GM23338 (cell line): Measurements from ENCODE around the gene RAD51B. TPM values are rescaled to one million over a fixed set of nuclear protein-coding genes. Genes with fewer than 3 reads are reported as not detected.

ENCODE experiments used
- ATAC-seq: fragments of 200-7000 bp; cut with Tn5 transposase; 3 replicates; pipeline ENCODE4 v1.9.1; 2020
- DNase-seq: peaks from one replicate; pipeline ENCODE4 v3.0.0-alpha.2; 2015; ENCODE audit warnings: low spot score
- H2AFZ ChIP-seq: fragments of 200-600 bp; sonication (generic); 2 replicates; pipeline ENCODE4 v1.8.0; 2016; ENCODE audit warnings: antibody characterized with exemption, mild to moderate bottlenecking, moderate library complexity
- H3F3A ChIP-seq: fragments of 200-600 bp; sonication (generic); replicated peaks from 2 replicates; pipeline ENCODE4 v1.8.0; 2017; ENCODE audit warnings: antibody characterized with exemption, mixed run types, low read depth
- H3K27ac ChIP-seq: fragments of 200-600 bp; sonication (generic); 2 replicates; pipeline ENCODE4 v1.6.1; 2016; ENCODE audit warnings: low read depth
- H3K27me3 ChIP-seq: fragments of 200-600 bp; sonication (generic); 2 replicates; pipeline ENCODE4 v1.8.0; 2016; ENCODE audit warnings: mild to moderate bottlenecking, mixed run types, moderate library complexity; ENCODE audit not compliant: insufficient read depth
- H3K36me3 ChIP-seq: fragments of 200-600 bp; sonication (generic); 2 replicates; pipeline ENCODE4 v1.8.0; 2016; ENCODE audit warnings: mild to moderate bottlenecking; ENCODE audit not compliant: insufficient read depth
- H3K4me1 ChIP-seq: fragments of 200-600 bp; sonication (generic); 2 replicates; pipeline ENCODE4 v1.8.0; 2016; ENCODE audit warnings: mild to moderate bottlenecking, moderate library complexity; ENCODE audit not compliant: insufficient read depth
- H3K4me2 ChIP-seq: fragments of 200-600 bp; sonication (generic); 2 replicates; pipeline ENCODE4 v1.7.1; 2017; ENCODE audit warnings: mixed run types
- H3K4me3 ChIP-seq: fragments of 200-600 bp; sonication (generic); 2 replicates; pipeline ENCODE4 v1.6.1; 2016; ENCODE audit warnings: mixed run types
- H3K79me2 ChIP-seq: fragments of 200-600 bp; sonication (generic); replicated peaks from 2 replicates; pipeline ENCODE4 v1.8.0; 2017; ENCODE audit warnings: mild to moderate bottlenecking; ENCODE audit not compliant: insufficient read depth
- H3K9me2 ChIP-seq: fragments of 200-600 bp; sonication (generic); 2 replicates; pipeline ENCODE4 v1.8.0; 2017; ENCODE audit not compliant: insufficient read depth
- H4K20me1 ChIP-seq: fragments of 200-600 bp; sonication (generic); replicated peaks from 2 replicates; pipeline ENCODE4 v1.8.0; 2017; ENCODE audit warnings: mild to moderate bottlenecking; ENCODE audit not compliant: insufficient read depth
- H3K27ac Mint-ChIP-seq: 2 replicates; pipeline ENCODE4 v1.8.0; 2020; ENCODE audit warnings: inconsistent platforms, mild to moderate bottlenecking, moderate library complexity, mixed read lengths
- H3K27me3 Mint-ChIP-seq: 3 replicates; pipeline ENCODE4 v1.8.0; 2022; ENCODE audit warnings: low read depth, mild to moderate bottlenecking, moderate library complexity, mixed read lengths, inconsistent platforms; ENCODE audit not compliant: insufficient read depth, poor library complexity
- H3K36me3 Mint-ChIP-seq: 3 replicates; pipeline ENCODE4 v1.8.0; 2021; ENCODE audit warnings: low read depth, mild to moderate bottlenecking, inconsistent platforms, moderate library complexity, mixed read lengths
- H3K4me1 Mint-ChIP-seq: 3 replicates; pipeline ENCODE4 v1.8.0; 2020; ENCODE audit warnings: mild to moderate bottlenecking, inconsistent platforms, mixed read lengths
- H3K4me3 Mint-ChIP-seq: 3 replicates; pipeline ENCODE4 v1.8.0; 2021; ENCODE audit warnings: moderate library complexity, mild to moderate bottlenecking, inconsistent platforms, mixed read lengths
- H3K9me3 Mint-ChIP-seq: 3 replicates; pipeline ENCODE4 v1.8.0; 2020; ENCODE audit warnings: moderate library complexity, mild to moderate bottlenecking, inconsistent platforms, mixed read lengths
- CREB1 ChIP-seq: fragments of 250-450 bp; sonication (Bioruptor Pico); IDR thresholded peaks from 2 replicates; pipeline ENCODE4 v1.5.0; 2020; ENCODE audit warnings: low read depth, mild to moderate bottlenecking, moderate library complexity
- EZH2phosphoT487 ChIP-seq: fragments of 200-600 bp; sonication (generic); IDR thresholded peaks from one replicate; pipeline ENCODE4 v1.8.1; 2018; ENCODE audit warnings: antibody characterized with exemption; ENCODE audit not compliant: unreplicated experiment
- NANOG ChIP-seq: IDR thresholded peaks from 2 replicates; pipeline ENCODE4 v1.6.1; 2016; ENCODE audit warnings: antibody characterized with exemption, borderline replicate concordance
- POLR2AphosphoS5 ChIP-seq: IDR thresholded peaks from 2 replicates; pipeline ENCODE4 v1.6.1; 2016; ENCODE audit warnings: antibody characterized with exemption, low read depth
- polyA plus RNA-seq: library from polyadenylated mRNA; unstranded; fragments of >200 nt; fragmentation: Nextera tagmentation; extraction: Ambion mirVana; gene quantifications from 2 replicates; pipeline ENCODE4 v1.2.1, GENCODE V29; 2016
- total RNA-seq: library from RNA; depleted of rRNA; stranded (reverse); fragments of >200 nt; shearing (Covaris generic); gene quantifications from 2 replicates; pipeline ENCODE4 v1.2.3, GENCODE V29; 2014
- TF ChIP-seq, protein P1 (sequence below): fragments of 250-450 bp; sonication (Bioruptor Pico); IDR thresholded peaks from 2 replicates; pipeline ENCODE4 v1.5.0; 2020; ENCODE audit warnings: mild to moderate bottlenecking, moderate library complexity
- TF ChIP-seq, protein P2 (sequence below), 2 experiments: fragments of 200-600 bp in 1 of 2; sonication (generic) in 1 of 2; conservative IDR thresholded peaks; 2 replicates each; pipeline versions ENCODE4 v1.5.1 to v1.6.1; 2016 to 2017; ENCODE audit warnings: antibody characterized with exemption in 2 of 2, low read depth in 2 of 2, mild to moderate bottlenecking in 2 of 2, moderate library complexity in 1 of 2

RAD51B gene
- total and polyA plus RNA-seq, 2 experiments from 2014 or later, result 15.7 to 29.1 TPM

DNA sequence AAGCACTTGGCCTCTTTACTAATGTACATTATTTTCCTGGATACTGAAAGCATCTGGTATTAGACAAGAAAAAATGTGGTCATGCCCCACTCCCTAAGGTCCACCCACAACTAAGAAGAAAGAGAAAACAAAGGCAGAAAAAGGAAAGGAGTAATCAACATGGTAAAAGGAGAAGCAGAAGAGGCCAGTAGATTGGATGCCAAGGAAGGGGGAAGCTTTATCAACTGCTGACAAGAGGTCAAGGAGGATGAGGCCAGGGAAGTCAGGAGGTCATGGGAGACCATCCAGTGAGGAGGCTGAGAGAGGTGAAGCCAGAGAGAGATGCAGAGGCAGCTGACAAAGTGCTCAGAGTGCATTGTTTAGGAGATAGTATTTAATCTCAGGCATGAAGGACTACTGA, 589.8 kb downstream of the RAD51B start (continued):
- TF ChIP-seq, protein P1, sequence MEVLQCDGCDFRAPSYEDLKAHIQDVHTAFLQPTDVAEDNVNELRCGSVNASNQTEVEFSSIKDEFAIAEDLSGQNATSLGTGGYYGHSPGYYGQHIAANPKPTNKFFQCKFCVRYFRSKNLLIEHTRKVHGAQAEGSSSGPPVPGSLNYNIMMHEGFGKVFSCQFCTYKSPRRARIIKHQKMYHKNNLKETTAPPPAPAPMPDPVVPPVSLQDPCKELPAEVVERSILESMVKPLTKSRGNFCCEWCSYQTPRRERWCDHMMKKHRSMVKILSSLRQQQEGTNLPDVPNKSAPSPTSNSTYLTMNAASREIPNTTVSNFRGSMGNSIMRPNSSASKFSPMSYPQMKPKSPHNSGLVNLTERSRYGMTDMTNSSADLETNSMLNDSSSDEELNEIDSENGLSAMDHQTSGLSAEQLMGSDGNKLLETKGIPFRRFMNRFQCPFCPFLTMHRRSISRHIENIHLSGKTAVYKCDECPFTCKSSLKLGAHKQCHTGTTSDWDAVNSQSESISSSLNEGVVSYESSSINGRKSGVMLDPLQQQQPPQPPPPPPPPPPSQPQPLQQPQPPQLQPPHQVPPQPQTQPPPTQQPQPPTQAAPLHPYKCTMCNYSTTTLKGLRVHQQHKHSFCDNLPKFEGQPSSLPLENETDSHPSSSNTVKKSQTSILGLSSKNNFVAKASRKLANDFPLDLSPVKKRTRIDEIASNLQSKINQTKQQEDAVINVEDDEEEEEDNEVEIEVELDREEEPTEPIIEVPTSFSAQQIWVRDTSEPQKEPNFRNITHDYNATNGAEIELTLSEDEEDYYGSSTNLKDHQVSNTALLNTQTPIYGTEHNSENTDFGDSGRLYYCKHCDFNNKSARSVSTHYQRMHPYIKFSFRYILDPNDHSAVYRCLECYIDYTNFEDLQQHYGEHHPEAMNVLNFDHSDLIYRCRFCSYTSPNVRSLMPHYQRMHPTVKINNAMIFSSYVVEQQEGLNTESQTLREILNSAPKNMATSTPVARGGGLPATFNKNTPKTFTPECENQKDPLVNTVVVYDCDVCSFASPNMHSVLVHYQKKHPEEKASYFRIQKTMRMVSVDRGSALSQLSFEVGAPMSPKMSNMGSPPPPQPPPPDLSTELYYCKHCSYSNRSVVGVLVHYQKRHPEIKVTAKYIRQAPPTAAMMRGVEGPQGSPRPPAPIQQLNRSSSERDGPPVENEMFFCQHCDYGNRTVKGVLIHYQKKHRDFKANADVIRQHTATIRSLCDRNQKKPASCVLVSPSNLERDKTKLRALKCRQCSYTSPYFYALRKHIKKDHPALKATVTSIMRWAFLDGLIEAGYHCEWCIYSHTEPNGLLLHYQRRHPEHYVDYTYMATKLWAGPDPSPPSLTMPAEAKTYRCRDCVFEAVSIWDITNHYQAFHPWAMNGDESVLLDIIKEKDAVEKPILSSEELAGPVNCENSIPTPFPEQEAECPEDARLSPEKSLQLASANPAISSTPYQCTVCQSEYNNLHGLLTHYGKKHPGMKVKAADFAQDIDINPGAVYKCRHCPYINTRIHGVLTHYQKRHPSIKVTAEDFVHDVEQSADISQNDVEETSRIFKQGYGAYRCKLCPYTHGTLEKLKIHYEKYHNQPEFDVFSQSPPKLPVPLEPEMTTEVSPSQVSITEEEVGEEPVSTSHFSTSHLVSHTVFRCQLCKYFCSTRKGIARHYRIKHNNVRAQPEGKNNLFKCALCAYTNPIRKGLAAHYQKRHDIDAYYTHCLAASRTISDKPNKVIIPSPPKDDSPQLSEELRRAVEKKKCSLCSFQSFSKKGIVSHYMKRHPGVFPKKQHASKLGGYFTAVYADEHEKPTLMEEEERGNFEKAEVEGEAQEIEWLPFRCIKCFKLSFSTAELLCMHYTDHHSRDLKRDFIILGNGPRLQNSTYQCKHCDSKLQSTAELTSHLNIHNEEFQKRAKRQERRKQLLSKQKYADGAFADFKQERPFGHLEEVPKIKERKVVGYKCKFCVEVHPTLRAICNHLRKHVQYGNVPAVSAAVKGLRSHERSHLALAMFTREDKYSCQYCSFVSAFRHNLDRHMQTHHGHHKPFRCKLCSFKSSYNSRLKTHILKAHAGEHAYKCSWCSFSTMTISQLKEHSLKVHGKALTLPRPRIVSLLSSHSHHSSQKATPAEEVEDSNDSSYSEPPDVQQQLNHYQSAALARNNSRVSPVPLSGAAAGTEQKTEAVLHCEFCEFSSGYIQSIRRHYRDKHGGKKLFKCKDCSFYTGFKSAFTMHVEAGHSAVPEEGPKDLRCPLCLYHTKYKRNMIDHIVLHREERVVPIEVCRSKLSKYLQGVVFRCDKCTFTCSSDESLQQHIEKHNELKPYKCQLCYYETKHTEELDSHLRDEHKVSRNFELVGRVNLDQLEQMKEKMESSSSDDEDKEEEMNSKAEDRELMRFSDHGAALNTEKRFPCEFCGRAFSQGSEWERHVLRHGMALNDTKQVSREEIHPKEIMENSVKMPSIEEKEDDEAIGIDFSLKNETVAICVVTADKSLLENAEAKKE (CRISPR knock-in tag), result no peak

DNA sequence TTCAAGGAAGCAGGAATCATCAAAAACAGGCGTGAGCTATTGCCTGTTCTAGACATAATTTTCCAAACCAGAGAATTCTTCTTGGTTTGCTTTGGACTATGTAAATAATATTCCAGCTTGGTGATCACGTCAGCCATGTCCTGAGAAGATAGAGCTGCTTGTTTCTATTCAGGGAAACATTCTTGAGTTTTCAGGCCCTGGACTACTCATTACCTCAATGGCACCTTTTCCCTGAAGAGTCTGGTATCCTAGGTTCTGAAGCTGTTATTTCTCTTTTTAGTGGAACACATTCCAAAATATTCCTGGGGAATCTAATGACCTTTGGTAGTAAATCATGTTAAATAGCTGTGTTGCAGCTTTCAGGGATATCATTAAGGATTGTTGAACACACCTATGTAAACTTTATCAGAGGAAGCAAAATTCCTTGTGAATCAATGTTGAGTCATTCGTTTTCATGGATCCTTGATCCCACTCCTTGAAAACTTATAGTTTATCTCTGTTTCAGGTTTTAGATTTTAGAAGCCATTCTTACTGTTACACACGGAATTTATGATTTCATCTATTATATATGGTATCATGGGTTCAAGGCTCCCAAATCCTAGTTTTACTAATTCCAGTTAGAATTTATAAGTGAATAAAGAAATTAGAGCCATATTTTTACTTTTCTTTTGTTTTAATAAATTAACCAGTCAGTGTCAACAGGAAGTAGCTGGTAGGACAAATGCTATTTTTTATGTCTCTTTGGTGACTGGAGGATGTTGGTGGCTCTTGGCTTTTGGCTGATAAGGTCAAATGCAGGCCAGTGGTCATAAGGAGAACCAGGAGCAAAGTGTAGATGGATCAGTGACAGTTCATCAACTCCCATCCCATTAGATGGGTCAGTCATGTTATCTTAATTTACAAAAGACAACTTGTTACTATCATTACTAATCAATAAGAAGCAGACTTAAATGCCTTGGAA, 593.2 kb downstream of the RAD51B start:
- Mint-ChIP-seq H3K27me3 (peaks cover 2% of the 10 kb centered on the region), H3K9me3 (no peaks in the 10 kb centered on the region; the same call in 2 of the 3 replicates), H3K36me3 (no peaks in the 10 kb centered on the region), H3K27ac (no peak overlapping the region), H3K4me1 (peaks cover 9% of the 10 kb centered on the region), H3K4me3 (no peak overlapping the region)
- H3K36me3 ChIP-seq, result no peaks in the 10 kb centered on the region
- ATAC-seq, result no peak
- H3K4me3 ChIP-seq, result no peak overlapping the region
- H2AFZ ChIP-seq, result no peak overlapping the region
- no peaks in the 10 kb centered on the region for H3F3A ChIP-seq
- H4K20me1 ChIP-seq, result no peaks in the 10 kb centered on the region
- H3K27me3 ChIP-seq, result no peaks in the 10 kb centered on the region
- DNase-seq, result no peak
- no peak overlapping the region for H3K4me2 ChIP-seq
- TF ChIP-seq EZH2phosphoT487 (no peak), CREB1 (CRISPR knock-in tag) (no peak), NANOG (no peak), POLR2AphosphoS5 (no peak)
- TF ChIP-seq, protein P2, sequence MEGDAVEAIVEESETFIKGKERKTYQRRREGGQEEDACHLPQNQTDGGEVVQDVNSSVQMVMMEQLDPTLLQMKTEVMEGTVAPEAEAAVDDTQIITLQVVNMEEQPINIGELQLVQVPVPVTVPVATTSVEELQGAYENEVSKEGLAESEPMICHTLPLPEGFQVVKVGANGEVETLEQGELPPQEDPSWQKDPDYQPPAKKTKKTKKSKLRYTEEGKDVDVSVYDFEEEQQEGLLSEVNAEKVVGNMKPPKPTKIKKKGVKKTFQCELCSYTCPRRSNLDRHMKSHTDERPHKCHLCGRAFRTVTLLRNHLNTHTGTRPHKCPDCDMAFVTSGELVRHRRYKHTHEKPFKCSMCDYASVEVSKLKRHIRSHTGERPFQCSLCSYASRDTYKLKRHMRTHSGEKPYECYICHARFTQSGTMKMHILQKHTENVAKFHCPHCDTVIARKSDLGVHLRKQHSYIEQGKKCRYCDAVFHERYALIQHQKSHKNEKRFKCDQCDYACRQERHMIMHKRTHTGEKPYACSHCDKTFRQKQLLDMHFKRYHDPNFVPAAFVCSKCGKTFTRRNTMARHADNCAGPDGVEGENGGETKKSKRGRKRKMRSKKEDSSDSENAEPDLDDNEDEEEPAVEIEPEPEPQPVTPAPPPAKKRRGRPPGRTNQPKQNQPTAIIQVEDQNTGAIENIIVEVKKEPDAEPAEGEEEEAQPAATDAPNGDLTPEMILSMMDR (conservative IDR thresholded peaks at IDR 0.05; ENCODE audit: low read depth in 2 of 2), result no peak
- H3K79me2 ChIP-seq, result no peaks in the 10 kb centered on the region
- H3K9me2 ChIP-seq, result no peaks in the 10 kb centered on the region
- H3K27ac ChIP-seq, result no peak overlapping the region
- H3K4me1 ChIP-seq, result no peaks in the 10 kb centered on the region
